Ascending aorta (tissue), 2 donors: Measurements from ENCODE around the gene CCND2. TPM values are rescaled to one million over a fixed set of nuclear protein-coding genes. Genes with fewer than 3 reads are reported as not detected.

Experiments used
- DNase-seq, 2 donors: peaks; one replicate each; pipeline ENCODE4 v3.0.0-alpha.2; 2019; ENCODE audit warnings: low spot score in 2 of 2
- H3K27ac ChIP-seq, 2 donors: fragments of 200-600 bp; sonication (generic); one replicate each; pipeline ENCODE4 v1.5.1; 2016 to 2017; ENCODE audit warnings: mild to moderate bottlenecking in 1 of 2
- H3K27me3 ChIP-seq: fragments of 200-600 bp; sonication (generic); one replicate; pipeline ENCODE4 v1.5.1; 2017
- H3K36me3 ChIP-seq, 2 donors: fragments of 200-600 bp; sonication (generic); one replicate each; pipeline ENCODE4 v1.5.1; 2016
- H3K4me1 ChIP-seq, 2 donors: fragments of 200-600 bp; sonication (generic); one replicate each; pipeline ENCODE4 v1.5.1; 2016 to 2017; ENCODE audit warnings: mild to moderate bottlenecking in 1 of 2
- H3K4me3 ChIP-seq, 2 donors: fragments of 200-600 bp; sonication (generic); one replicate each; pipeline ENCODE4 v1.5.1; 2016 to 2017; ENCODE audit warnings: mild to moderate bottlenecking in 1 of 2
- H3K9me3 ChIP-seq, 2 donors: fragments of 200-600 bp; sonication (generic); one replicate each; pipeline ENCODE4 v1.5.1; 2016
- intact Hi-C: fragments of 100-400 bp; cut with DNase I; formaldehyde crosslinking; loops from one replicate; pipeline ENCODE4 v1.15.1; 2023
- total RNA-seq: library from RNA; depleted of rRNA; stranded (reverse); fragments of >200 nt; gene quantifications from one replicate; pipeline ENCODE4 v1.1.0, GENCODE V29; 2016
- TF ChIP-seq, protein P1 (sequence below), 3 experiments: fragments of 200-600 bp in 2 of 3; fragments of 450-650 bp in 1 of 3; sonication (generic) in 2 of 3; IDR thresholded peaks; one replicate each; pipeline ENCODE4 v1.5.1; 2016 to 2019; ENCODE audit warnings: antibody characterized with exemption in 3 of 3, mild to moderate bottlenecking in 1 of 3, moderate library complexity in 1 of 3

CCND2 gene
- total RNA-seq, 1 donor from 2014 or later: 150 TPM

DNA sequence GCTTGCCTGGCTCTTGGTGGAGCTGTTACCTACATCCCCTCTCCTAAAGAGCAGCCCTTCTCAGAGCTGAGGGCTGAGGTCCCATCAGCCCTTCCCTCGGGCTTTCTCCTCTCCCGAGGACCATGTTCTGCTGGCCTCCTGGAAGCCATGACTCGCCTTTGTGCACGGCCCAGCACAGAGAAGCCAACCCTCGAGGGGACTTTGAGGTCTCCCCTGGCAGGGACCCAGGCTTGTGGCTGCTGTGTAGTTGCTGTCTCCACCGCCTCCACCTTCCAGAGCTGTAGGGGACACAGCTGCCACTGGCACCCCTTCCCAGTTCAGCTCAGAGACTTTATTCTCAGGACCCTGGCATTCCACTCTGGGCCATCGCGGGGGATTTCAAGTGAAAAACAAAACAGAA is 22.9 kb upstream of the CCND2 start:
- no peaks in the 10 kb centered on the region for H3K27me3 ChIP-seq
- intact Hi-C loops: no loop called here
- no peaks in the 10 kb centered on the region for H3K36me3 ChIP-seq
- no peaks in the 10 kb centered on the region for H3K9me3 ChIP-seq
- H3K27ac ChIP-seq: no peak overlapping the region
- TF ChIP-seq, protein P1, sequence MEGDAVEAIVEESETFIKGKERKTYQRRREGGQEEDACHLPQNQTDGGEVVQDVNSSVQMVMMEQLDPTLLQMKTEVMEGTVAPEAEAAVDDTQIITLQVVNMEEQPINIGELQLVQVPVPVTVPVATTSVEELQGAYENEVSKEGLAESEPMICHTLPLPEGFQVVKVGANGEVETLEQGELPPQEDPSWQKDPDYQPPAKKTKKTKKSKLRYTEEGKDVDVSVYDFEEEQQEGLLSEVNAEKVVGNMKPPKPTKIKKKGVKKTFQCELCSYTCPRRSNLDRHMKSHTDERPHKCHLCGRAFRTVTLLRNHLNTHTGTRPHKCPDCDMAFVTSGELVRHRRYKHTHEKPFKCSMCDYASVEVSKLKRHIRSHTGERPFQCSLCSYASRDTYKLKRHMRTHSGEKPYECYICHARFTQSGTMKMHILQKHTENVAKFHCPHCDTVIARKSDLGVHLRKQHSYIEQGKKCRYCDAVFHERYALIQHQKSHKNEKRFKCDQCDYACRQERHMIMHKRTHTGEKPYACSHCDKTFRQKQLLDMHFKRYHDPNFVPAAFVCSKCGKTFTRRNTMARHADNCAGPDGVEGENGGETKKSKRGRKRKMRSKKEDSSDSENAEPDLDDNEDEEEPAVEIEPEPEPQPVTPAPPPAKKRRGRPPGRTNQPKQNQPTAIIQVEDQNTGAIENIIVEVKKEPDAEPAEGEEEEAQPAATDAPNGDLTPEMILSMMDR (IDR thresholded peaks at IDR 0.05): no peak
- no peaks in the 10 kb centered on the region for H3K4me1 ChIP-seq
- H3K4me3 ChIP-seq: no peak overlapping the region
- DNase-seq: no peak

DNA sequence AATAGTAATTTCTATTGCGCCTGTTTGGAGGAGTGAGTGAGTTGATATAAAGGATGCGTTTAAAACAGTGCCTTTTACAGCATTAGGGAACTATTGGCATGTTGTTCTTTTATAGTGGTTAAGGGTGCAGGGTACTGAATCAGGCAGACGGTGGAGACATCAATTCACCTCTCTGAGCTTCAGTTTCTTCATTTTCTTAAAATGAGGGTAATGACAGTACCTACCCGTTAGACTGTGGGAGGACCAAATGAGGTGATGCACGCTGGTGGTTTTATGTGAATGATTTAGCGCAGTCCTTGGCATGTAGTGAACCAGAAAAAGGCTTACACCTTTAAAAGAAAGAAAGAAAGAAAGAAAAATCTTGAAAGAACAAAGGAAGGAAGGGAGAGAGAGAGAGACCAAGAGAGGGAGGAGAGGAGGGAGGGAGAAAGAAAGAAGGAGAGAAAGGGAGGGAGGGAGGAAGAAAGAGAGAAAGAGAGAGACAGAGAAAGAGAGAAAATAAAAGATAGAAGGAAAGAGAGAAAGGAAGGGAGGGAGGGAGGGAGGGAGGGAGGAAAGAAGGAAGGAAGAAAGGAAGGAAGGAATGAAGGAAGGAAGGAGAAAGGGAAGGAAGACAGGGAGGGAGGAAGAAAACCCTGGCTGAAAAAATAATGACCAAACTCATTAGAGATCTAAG is 22.2 kb upstream of the CCND2 start:
- DNase-seq: no peak
- H3K4me3 ChIP-seq: no peak overlapping the region
- H3K27ac ChIP-seq: no peak overlapping the region
- intact Hi-C loops: no loop called here
- no peaks in the 10 kb centered on the region for H3K4me1 ChIP-seq
- no peaks in the 10 kb centered on the region for H3K9me3 ChIP-seq
- no peaks in the 10 kb centered on the region for H3K27me3 ChIP-seq
- H3K36me3 ChIP-seq: no peaks in the 10 kb centered on the region
- TF ChIP-seq, protein P1 (IDR thresholded peaks at IDR 0.05): no peak

DNA sequence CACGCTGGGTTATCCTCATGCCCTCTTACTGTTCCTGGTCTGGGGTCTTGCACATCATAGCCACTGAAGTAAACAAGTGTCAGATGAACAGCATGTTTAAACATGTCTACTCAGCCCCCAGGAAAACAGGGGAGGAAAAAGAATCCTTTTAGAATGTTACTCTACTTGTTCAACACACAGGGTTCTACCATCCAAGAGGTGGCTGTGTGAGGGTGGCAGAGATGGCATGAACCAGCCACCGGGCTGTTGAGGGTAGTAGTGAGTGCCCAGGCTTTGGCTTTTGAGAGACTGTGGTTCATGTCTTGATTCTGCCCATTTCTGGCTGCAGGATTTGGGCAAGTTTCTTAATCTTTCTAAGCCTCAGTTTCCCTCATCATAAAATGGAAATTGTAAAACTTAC is 21.6 kb upstream of the CCND2 start:
- Histone ChIP-seq H3K9me3 (no peaks in the 10 kb centered on the region), H3K36me3 (no peaks in the 10 kb centered on the region), H3K27ac (no peak overlapping the region), H3K4me3 (no peak overlapping the region), H3K27me3 (no peaks in the 10 kb centered on the region), H3K4me1 (no peaks in the 10 kb centered on the region)
- intact Hi-C loops: no loop called here
- TF ChIP-seq, protein P1 (IDR thresholded peaks at IDR 0.05): no peak
- DNase-seq: no peak

DNA sequence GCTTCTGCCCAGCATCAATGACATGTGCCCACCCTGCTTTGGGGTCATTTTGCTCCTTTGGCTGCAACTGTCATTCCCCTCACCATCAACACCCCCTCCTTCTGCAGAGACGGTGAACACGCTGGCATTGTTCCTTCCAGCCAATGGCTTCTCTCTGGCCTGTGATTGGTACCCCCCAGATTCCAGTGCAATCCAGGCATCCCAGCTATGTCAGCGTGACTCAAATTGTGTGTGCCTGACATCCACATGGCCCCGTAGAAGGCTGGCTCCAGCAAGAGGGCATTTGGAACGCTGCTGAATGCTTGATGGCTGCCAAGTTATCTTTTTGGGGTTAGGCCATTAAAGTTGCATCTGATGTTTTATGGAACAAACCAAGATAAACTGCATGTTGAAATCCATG is 21.0 kb upstream of the CCND2 start:
- no peak for DNase-seq
- no peak overlapping the region for H3K27ac ChIP-seq
- no peaks in the 10 kb centered on the region for H3K27me3 ChIP-seq
- TF ChIP-seq, protein P1 (IDR thresholded peaks at IDR 0.05): no peak
- no peak overlapping the region for H3K4me3 ChIP-seq
- H3K4me1 ChIP-seq: no peaks in the 10 kb centered on the region
- no peaks in the 10 kb centered on the region for H3K9me3 ChIP-seq
- intact Hi-C loops: no loop called here
- no peaks in the 10 kb centered on the region for H3K36me3 ChIP-seq

DNA sequence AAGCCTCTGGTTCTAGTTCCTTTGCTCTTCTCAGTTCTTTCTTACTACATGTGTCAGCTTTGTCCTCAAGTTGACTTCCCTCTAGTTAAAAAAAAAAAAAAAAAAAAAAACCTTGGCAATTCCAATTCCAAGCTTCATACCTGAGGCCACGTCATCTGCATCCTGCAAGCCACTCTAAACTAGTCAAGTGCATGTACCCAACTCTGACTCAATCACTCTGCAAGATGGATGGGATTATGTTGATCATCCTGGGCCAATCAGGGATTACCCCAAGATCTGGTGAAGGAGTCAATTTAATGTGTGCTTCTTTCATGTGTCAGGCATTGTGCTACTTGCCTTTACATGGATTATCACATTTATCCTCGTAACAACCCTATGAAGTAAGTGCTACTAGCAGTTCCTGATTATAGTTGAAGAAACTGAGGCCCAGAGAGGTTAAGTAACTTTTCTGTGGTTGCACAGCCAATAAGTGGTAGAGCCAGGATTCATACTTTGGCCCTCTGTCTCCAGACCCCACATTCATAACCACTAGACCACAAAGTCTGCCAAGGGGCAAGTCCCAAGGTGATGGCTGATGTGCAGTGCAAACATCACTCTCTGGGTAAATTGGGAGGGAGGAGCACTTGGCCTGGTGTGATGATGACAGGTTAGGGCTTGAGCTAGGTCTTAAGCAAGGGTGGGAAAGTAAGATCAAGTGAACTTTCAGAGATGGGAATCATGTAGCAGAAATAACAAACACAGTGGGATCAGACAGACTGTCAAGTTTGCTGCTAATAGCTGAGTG is 17.3 kb upstream of the CCND2 start:
- intact Hi-C loops: no loop called here
- no peak for DNase-seq
- TF ChIP-seq, protein P1 (IDR thresholded peaks at IDR 0.05): no peak

More for the DNA sequence above, 17.3 kb upstream of the CCND2 start:
- H3K36me3 ChIP-seq: no peaks in the 10 kb centered on the region
- H3K27ac ChIP-seq: no peak overlapping the region
- H3K9me3 ChIP-seq: no peaks in the 10 kb centered on the region
- no peaks in the 10 kb centered on the region for H3K27me3 ChIP-seq
- H3K4me3 ChIP-seq: no peak overlapping the region
- no peaks in the 10 kb centered on the region for H3K4me1 ChIP-seq
